ENCODE data around the gene PHLDA3.

DNA sequence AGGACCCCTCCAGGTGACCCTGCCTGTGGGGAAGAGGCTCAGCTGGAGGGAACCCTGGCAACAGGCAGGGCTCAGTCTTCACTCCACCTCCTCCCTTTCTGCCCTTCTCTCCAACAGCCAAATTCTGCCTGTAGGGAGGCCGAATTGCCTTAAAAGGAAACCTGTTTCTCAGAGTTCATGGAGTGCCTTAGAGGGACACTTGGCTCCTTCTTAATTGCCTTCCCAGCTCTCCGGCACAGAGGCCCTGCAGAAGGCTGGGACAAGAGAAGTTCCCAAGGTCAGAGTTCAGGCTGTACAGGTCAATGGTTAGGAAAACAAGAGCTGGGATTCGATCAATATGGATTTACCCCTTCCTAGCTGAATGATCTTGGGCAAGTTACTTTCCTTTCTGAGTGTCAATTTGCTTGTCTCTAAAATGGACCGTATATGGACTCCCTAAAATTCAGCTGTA, 31.7 kb upstream of the PHLDA3 start:
- TF ChIP-seq EZH2phosphoT487 (IDR thresholded peaks at IDR 0.05; ENCODE audit: borderline replicate concordance, low read length) = no peak
- TF ChIP-seq, protein P1, sequence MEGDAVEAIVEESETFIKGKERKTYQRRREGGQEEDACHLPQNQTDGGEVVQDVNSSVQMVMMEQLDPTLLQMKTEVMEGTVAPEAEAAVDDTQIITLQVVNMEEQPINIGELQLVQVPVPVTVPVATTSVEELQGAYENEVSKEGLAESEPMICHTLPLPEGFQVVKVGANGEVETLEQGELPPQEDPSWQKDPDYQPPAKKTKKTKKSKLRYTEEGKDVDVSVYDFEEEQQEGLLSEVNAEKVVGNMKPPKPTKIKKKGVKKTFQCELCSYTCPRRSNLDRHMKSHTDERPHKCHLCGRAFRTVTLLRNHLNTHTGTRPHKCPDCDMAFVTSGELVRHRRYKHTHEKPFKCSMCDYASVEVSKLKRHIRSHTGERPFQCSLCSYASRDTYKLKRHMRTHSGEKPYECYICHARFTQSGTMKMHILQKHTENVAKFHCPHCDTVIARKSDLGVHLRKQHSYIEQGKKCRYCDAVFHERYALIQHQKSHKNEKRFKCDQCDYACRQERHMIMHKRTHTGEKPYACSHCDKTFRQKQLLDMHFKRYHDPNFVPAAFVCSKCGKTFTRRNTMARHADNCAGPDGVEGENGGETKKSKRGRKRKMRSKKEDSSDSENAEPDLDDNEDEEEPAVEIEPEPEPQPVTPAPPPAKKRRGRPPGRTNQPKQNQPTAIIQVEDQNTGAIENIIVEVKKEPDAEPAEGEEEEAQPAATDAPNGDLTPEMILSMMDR (IDR thresholded peaks at IDR 0.05; ENCODE audit: low read depth, low read length, poor library complexity, severe bottlenecking) = no peak

All from DOHH2 (cell line).